C4-2B (cell line): Measurements from ENCODE around the gene TAF1B.

Source experiments
- CTCF ChIP-seq: fragments of 450-650 bp; conservative IDR thresholded peaks from 2 replicates; pipeline ENCODE4 v1.5.1; 2017; ENCODE audit warnings: mild to moderate bottlenecking
- ZFX ChIP-seq: fragments of 450-650 bp; IDR thresholded peaks from 2 replicates; pipeline ENCODE4 v1.6.1; 2017

- TF ChIP-seq CTCF = no peak
- no peak for TF ChIP-seq ZFX
Measured at GRCh38 chr2:9972621-9973479, 129.6 kb downstream of the TAF1B start.
